HFFc6 (cell line): ENCODE data around the gene DNAH3. TPM values are rescaled to one million over a fixed set of nuclear protein-coding genes. Genes with fewer than 3 reads are reported as not detected.

Experiments used
- DNase-seq: peaks from one replicate; pipeline ENCODE4 v3.0.0-alpha.2; 2018
- H3K27ac Mint-ChIP-seq: 2 replicates; pipeline ENCODE4 v1.8.0; 2020; ENCODE audit warnings: mild to moderate bottlenecking, mixed read lengths
- H3K27me3 Mint-ChIP-seq: 2 replicates; pipeline ENCODE4 v1.8.0; 2021; ENCODE audit warnings: mild to moderate bottlenecking, moderate library complexity, mixed read lengths; ENCODE audit not compliant: insufficient read depth
- H3K36me3 Mint-ChIP-seq: 2 replicates; pipeline ENCODE4 v1.8.0; 2021; ENCODE audit warnings: low read depth, mixed read lengths
- H3K4me1 Mint-ChIP-seq: 2 replicates; pipeline ENCODE4 v1.8.0; 2020; ENCODE audit warnings: low read depth, mixed read lengths
- H3K4me3 Mint-ChIP-seq: 2 replicates; pipeline ENCODE4 v1.8.0; 2020; ENCODE audit warnings: mild to moderate bottlenecking, moderate library complexity, mixed read lengths
- H3K9me3 Mint-ChIP-seq: 2 replicates; pipeline ENCODE4 v1.8.0; 2020; ENCODE audit warnings: mild to moderate bottlenecking, mixed read lengths
- total RNA-seq, 6 experiments: library from RNA; stranded (reverse); fragmentation: NEBNext Ultra II Directional; extraction: Animal tissue kit (Norgen Biotek cat#: 25700); gene quantifications; 2 replicates in 1 of 6; 3 replicates in 5 of 6; pipeline ENCODE4 v1.2.3, GENCODE V29; 2021
- TF ChIP-seq, protein P1 (sequence below): fragments of 200-600 bp; sonication (generic); IDR thresholded peaks from 2 replicates; pipeline ENCODE4 v1.5.0; 2021; ENCODE audit warnings: antibody characterized with exemption, mild to moderate bottlenecking

DNAH3 gene
- total RNA-seq, 6 experiments from 2014 or later = not detected

DNA sequence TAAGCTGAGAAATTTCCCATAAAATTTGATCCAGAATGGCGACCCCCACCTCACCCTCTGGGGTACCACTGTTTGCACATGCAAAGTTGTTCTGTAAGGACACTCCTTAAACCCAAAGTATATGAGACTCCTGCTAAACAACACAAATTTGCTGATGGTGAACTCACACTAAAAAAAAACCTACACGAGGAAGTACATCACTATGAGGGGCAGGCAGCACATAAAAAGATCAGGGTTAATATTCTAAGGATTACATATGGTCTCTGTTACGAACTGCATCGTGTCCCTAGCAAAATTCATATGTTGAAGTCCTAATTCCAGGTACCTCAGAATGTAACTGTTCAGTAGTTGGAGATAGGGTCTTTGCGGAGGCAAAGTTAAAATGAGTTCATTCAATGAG is 189.7 kb downstream of the DNAH3 start:
- Mint-ChIP-seq H3K9me3 (peaks cover 6% of the 10 kb centered on the region; the same call in 1 of the 2 replicates), H3K4me3 (no peak overlapping the region), H3K4me1 (no peaks in the 10 kb centered on the region), H3K27me3 (peaks cover 12% of the 10 kb centered on the region), H3K27ac (no peak overlapping the region), H3K36me3 (no peaks in the 10 kb centered on the region)
- TF ChIP-seq, protein P1, sequence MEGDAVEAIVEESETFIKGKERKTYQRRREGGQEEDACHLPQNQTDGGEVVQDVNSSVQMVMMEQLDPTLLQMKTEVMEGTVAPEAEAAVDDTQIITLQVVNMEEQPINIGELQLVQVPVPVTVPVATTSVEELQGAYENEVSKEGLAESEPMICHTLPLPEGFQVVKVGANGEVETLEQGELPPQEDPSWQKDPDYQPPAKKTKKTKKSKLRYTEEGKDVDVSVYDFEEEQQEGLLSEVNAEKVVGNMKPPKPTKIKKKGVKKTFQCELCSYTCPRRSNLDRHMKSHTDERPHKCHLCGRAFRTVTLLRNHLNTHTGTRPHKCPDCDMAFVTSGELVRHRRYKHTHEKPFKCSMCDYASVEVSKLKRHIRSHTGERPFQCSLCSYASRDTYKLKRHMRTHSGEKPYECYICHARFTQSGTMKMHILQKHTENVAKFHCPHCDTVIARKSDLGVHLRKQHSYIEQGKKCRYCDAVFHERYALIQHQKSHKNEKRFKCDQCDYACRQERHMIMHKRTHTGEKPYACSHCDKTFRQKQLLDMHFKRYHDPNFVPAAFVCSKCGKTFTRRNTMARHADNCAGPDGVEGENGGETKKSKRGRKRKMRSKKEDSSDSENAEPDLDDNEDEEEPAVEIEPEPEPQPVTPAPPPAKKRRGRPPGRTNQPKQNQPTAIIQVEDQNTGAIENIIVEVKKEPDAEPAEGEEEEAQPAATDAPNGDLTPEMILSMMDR = no peak
- DNase-seq = no peak

- H3K4me3 Mint-ChIP-seq = no peak overlapping the region
- H3K27ac Mint-ChIP-seq = no peak overlapping the region
- H3K27me3 Mint-ChIP-seq = peaks cover 2% of the 10 kb centered on the region; the same call in 1 of the 2 replicates
Observed at GRCh38 chr16:20957153-20957552, 193.5 kb downstream of the DNAH3 start.

GRCh38 chr16:20956319-20956718 is 194.3 kb downstream of the DNAH3 start:
- TF ChIP-seq, protein P1 = no peak
- Mint-ChIP-seq H3K36me3 (no peaks in the 10 kb centered on the region), H3K4me3 (no peak overlapping the region), H3K27me3 (peaks cover 7% of the 10 kb centered on the region; the same call in 1 of the 2 replicates), H3K9me3 (no peaks in the 10 kb centered on the region), H3K4me1 (no peaks in the 10 kb centered on the region), H3K27ac (no peak overlapping the region)
- DNase-seq = peak; percentile 21

More at GRCh38 chr16:20957153-20957552, 193.5 kb downstream of the DNAH3 start:
- no peaks in the 10 kb centered on the region for H3K36me3 Mint-ChIP-seq
- TF ChIP-seq, protein P1 = no peak
- H3K9me3 Mint-ChIP-seq = no peaks in the 10 kb centered on the region
- no peaks in the 10 kb centered on the region for H3K4me1 Mint-ChIP-seq
- no peak for DNase-seq

DNA sequence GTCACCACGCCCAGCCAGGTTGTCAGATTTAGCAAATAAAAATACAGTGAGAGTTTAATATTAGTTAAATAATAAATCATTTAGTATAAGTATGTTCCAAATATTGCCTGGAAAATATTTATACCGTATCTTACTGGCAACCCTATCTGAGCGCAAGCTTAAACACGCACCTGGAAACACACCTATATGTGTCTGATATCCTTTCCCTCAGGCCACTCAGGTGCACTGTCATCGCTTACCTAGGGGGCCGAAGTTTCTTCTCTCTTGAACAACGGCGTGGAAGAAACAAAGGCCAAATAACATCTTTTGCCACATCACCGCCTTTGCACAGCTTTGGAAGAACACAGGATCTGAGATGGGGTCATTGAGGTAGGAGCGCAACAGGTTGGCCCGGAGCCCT is 196.1 kb downstream of the DNAH3 start:
- Mint-ChIP-seq H3K4me1 (no peaks in the 10 kb centered on the region), H3K4me3 (no peak overlapping the region), H3K9me3 (no peaks in the 10 kb centered on the region), H3K27me3 (peaks cover 8% of the 10 kb centered on the region), H3K36me3 (no peaks in the 10 kb centered on the region), H3K27ac (no peak overlapping the region)
- DNase-seq = no peak
- TF ChIP-seq, protein P1 = no peak

GRCh38 chr16:20952139-20952920 is 198.3 kb downstream of the DNAH3 start:
- no peak overlapping the region for H3K4me3 Mint-ChIP-seq
- no peaks in the 10 kb centered on the region for H3K36me3 Mint-ChIP-seq
- no peak overlapping the region for H3K27ac Mint-ChIP-seq
- H3K9me3 Mint-ChIP-seq = no peaks in the 10 kb centered on the region
- TF ChIP-seq, protein P1 = no peak
- peaks cover 9% of the 10 kb centered on the region for H3K27me3 Mint-ChIP-seq
- no peaks in the 10 kb centered on the region for H3K4me1 Mint-ChIP-seq
- no peak for DNase-seq
